AG09319 (cell line): Measurements from ENCODE around the gene FLII.

Source experiments
- DNase-seq: peaks from one replicate; pipeline ENCODE4 v3.0.0-alpha.2; 2010; ENCODE audit warnings: low read depth; ENCODE audit errors: extremely low read depth
- CTCF ChIP-seq: IDR thresholded peaks from 2 replicates; pipeline ENCODE4 v1.5.1; 2011; ENCODE audit warnings: low read depth, mild to moderate bottlenecking, inconsistent platforms, low read length, moderate library complexity

FLII gene

GRCh38 chr17:18213666-18214270 lies 44.8 kb downstream of the FLII start:
- TF ChIP-seq CTCF, result no peak
- DNase-seq, result no peak

GRCh38 chr17:18208092-18208491 lies 50.4 kb downstream of the FLII start:
- TF ChIP-seq CTCF, result no peak
- DNase-seq, result no peak

- DNase-seq, result no peak
- TF ChIP-seq CTCF, result no peak
Measured at GRCh38 chr17:18206962-18207361, 51.6 kb downstream of the FLII start.

- TF ChIP-seq CTCF, result no peak
- DNase-seq, result no peak
Measured at GRCh38 chr17:18205861-18206260, 52.7 kb downstream of the FLII start.

- no peak for TF ChIP-seq CTCF
- DNase-seq, result no peak
Measured at GRCh38 chr17:18203308-18203707, 55.2 kb downstream of the FLII start.

- no peak for DNase-seq
- no peak for TF ChIP-seq CTCF
Measured at GRCh38 chr17:18201108-18201507, 57.4 kb downstream of the FLII start.

GRCh38 chr17:18198530-18198929 lies 60.0 kb downstream of the FLII start:
- no peak for DNase-seq
- no peak for TF ChIP-seq CTCF
